ENCODE measurements around the gene TYW3.
"Not testable (repeated sequence)": the region's sequence is repeated elsewhere in the genome, so short reads cannot be mapped to it uniquely, and the experiment has no call there.

DNA sequence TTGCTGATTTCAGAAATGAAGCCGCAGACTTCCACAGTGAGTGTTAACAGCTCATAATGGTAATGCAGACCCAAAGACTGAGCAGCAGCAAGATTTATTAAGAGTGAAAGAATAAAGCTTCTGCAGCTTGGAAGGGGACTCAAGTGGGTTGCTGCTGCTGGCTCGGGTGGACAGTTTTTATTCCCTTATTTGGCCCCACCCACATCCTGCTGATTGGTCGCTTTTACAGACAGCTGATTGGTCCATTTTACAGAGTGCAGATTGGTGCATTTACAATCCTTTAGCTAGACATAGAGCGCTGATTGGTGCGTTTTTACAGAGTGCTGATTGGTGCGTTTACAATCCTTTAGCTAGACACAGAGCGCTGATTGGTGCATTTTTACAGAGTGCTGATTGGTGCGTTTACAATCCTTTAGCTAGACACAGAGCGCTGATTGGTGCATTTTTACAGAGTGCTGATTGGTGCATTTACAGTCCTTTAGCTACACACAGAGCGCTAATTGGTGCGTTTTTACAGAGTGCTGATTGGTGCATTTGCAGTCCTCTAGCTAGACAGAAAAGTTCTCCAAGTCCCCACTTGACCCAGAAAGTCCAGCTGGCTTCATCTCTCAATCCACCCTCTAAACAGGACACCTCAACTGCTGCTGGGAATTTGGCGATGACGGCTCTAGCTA lies 7.5 kb downstream of the TYW3 start:
- TF ChIP-seq EZH2 (IDR thresholded peaks at IDR 0.05) = not testable (repeated sequence)
- TF ChIP-seq, protein P1, sequence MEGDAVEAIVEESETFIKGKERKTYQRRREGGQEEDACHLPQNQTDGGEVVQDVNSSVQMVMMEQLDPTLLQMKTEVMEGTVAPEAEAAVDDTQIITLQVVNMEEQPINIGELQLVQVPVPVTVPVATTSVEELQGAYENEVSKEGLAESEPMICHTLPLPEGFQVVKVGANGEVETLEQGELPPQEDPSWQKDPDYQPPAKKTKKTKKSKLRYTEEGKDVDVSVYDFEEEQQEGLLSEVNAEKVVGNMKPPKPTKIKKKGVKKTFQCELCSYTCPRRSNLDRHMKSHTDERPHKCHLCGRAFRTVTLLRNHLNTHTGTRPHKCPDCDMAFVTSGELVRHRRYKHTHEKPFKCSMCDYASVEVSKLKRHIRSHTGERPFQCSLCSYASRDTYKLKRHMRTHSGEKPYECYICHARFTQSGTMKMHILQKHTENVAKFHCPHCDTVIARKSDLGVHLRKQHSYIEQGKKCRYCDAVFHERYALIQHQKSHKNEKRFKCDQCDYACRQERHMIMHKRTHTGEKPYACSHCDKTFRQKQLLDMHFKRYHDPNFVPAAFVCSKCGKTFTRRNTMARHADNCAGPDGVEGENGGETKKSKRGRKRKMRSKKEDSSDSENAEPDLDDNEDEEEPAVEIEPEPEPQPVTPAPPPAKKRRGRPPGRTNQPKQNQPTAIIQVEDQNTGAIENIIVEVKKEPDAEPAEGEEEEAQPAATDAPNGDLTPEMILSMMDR (IDR thresholded peaks at IDR 0.05) = not testable (repeated sequence)
